Measurements from ENCODE around the gene AMZ2. TPM values are rescaled to one million over a fixed set of nuclear protein-coding genes. Genes with fewer than 3 reads are reported as not detected.
"Not testable (repeated sequence)": the region's sequence is repeated elsewhere in the genome, so short reads cannot be mapped to it uniquely, and the experiment has no call there.

The AMZ2 gene
- total and polyA plus RNA-seq, 3 donors from 2014 or later = 143 to 457 (median 201) TPM

- DNase-seq = peak; percentile 42
- H3K9me3 ChIP-seq; H3K27ac ChIP-seq; H3K4me1 ChIP-seq; H3K4me3 ChIP-seq; H3K36me3 ChIP-seq (ENCODE audit: low read depth, missing control alignments); H3K27me3 ChIP-seq: not testable (repeated sequence)
- 17 to 27% methylated on average over 9 of the region's 9 CpGs for WGBS, 2 donors
- TF ChIP-seq CTCF (IDR thresholded peaks at IDR 0.05) = peak in 1 of 3 experiments; percentile 62
- intact Hi-C loops (cut with DNase I; ENCODE audit: low total_unique reads) = loop anchor here (10.0 kb wide), 2 partner anchors 172 to 202 kb away; no protein-coding TSS in a partner anchor
These were observed 15.3 kb downstream of the AMZ2 start for GRCh38 chr17:68263101-68263681.

- WGBS, 2 donors = 91 to 97% methylated on average over 2 of the region's 2 CpGs
These were observed 18.0 kb downstream of the AMZ2 start for GRCh38 chr17:68265833-68266232.

DNA sequence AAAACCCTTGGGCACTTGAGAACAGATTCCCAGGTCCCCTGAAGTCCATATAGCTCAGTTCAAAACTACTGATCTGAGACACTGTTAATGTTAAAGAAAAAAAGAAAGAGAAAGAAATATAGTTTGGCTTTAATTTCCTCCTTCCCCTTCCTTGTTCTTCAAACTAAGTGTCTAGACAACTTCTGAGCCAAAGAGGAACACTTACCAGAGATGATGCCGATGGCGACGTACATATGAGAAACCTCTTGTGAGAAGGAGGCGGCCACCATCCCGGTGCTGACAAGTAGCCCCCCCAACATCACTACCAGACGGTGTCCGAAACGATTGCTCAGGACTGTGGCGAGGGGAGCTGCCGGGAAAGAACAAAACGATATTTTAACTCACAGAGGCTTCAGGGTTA lies 25.9 kb downstream of the AMZ2 start:
- no peak for DNase-seq
- TF ChIP-seq POLR2A (IDR thresholded peaks at IDR 0.05) (no peak), CTCF (IDR thresholded peaks at IDR 0.05) (no peak)
- no peaks in the 10 kb centered on the region for H3K9me3 ChIP-seq
- H3K4me1 ChIP-seq = no peaks in the 10 kb centered on the region
- WGBS, 2 donors = 89 to 93% methylated on average over 11 of the region's 11 CpGs
- intact Hi-C loops (cut with DNase I; ENCODE audit: low total_unique reads) = no loop called here
- no peak overlapping the region for H3K27ac ChIP-seq
- no peak overlapping the region for H3K4me3 ChIP-seq
- H3K27me3 ChIP-seq = no peaks in the 10 kb centered on the region
- no peaks in the 10 kb centered on the region for H3K36me3 ChIP-seq (ENCODE audit: low read depth, missing control alignments)

More at GRCh38 chr17:68265833-68266232, 18.0 kb downstream of the AMZ2 start:
- intact Hi-C loops (cut with DNase I; ENCODE audit: low total_unique reads) = loop anchor here (10.0 kb wide), 2 partner anchors 169 to 199 kb away; no protein-coding TSS in a partner anchor
- H3K27ac ChIP-seq; H3K4me1 ChIP-seq; H3K27me3 ChIP-seq; H3K4me3 ChIP-seq; DNase-seq; H3K36me3 ChIP-seq (ENCODE audit: low read depth, missing control alignments); H3K9me3 ChIP-seq: not testable (repeated sequence)

DNA sequence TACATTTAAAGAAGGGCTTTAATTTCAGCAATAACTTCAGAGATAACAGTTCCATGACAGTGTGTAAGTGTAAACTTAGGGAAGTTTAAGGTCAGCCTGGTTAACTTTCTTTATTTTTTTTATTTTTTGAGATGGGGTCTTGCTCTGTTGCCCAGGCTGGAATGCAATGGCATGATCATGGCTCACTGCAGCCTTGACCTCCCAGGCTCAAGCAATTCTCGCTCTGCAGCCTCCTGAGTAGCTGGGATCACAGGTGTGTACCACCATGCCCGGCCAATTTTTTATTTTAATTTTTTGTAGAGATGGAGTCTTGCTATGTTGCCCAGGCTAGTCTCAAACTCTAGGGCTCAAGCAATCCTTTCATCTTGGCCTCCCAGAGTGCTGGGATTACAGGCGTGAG lies 28.5 kb downstream of the AMZ2 start:
- H3K4me1 ChIP-seq; H3K27ac ChIP-seq; intact Hi-C loops (cut with DNase I; ENCODE audit: low total_unique reads); H3K4me3 ChIP-seq; DNase-seq; H3K27me3 ChIP-seq; H3K36me3 ChIP-seq (ENCODE audit: low read depth, missing control alignments); H3K9me3 ChIP-seq: not testable (repeated sequence)
- 85 to 100% methylated on average over 3 of the region's 3 CpGs for WGBS, 2 donors

DNA sequence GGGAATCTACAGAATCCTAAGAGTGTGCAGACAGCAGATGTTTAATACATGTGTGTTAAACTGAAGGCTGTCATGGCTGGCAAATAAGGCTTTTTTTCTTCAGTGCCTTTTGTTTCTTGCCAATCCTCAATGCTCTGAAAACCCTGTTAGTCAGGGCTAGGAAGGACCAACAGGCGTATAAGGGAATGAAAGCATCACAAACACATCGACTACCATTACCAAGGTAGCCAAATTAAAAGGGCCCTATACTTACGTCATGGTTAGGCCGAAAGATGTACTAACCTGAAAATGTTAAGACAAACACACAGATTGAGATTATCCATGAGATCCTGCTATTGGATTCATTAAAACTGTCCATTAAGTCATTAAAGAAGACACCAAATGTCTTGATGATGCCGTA lies 30.0 kb downstream of the AMZ2 start:
- DNase-seq = no peak
- Histone ChIP-seq H3K9me3 (no peaks in the 10 kb centered on the region), H3K27ac (no peak overlapping the region), H3K27me3 (no peaks in the 10 kb centered on the region), H3K4me3 (no peak overlapping the region), H3K4me1 (no peaks in the 10 kb centered on the region), H3K36me3 (ENCODE audit: low read depth, missing control alignments) (no peaks in the 10 kb centered on the region)
- no peak for TF ChIP-seq POLR2A (IDR thresholded peaks at IDR 0.05)
- no peak for TF ChIP-seq CTCF (IDR thresholded peaks at IDR 0.05)
- intact Hi-C loops (cut with DNase I; ENCODE audit: low total_unique reads) = no loop called here
- 91 to 94% methylated on average over 5 of the region's 5 CpGs for WGBS, 2 donors

DNA sequence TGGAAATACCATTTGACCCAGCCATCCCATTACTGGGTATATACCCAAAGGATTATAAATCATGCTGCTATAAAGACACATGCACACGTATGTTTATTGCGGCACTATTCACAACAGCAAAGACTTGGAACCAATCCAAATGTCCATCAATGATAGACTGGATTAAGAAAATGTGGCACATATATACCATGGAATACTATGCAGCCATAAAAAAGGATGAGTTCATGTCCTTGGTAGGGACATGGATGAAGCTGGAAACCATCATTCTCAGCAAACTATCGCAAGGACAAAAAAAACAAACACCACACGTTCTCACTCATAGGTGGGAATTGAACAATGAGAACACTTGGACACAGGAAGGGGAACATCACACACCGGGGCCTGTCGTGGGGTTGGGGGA lies 34.1 kb downstream of the AMZ2 start:
- H3K4me1 ChIP-seq; H3K27me3 ChIP-seq; H3K27ac ChIP-seq; intact Hi-C loops (cut with DNase I; ENCODE audit: low total_unique reads); H3K9me3 ChIP-seq; H3K4me3 ChIP-seq; H3K36me3 ChIP-seq (ENCODE audit: low read depth, missing control alignments); DNase-seq: not testable (repeated sequence)
- 67 to 85% methylated on average over 4 to 6 of the region's 6 CpGs for WGBS, 2 donors

All from testis (tissue), 3 donors.